ENCODE results near the gene CHCHD5. TPM values are rescaled to one million over a fixed set of nuclear protein-coding genes. Genes with fewer than 3 reads are reported as not detected.

Gene CHCHD5
- total RNA-seq, 1 experiment from 2014 or later = 25.4 TPM

DNA sequence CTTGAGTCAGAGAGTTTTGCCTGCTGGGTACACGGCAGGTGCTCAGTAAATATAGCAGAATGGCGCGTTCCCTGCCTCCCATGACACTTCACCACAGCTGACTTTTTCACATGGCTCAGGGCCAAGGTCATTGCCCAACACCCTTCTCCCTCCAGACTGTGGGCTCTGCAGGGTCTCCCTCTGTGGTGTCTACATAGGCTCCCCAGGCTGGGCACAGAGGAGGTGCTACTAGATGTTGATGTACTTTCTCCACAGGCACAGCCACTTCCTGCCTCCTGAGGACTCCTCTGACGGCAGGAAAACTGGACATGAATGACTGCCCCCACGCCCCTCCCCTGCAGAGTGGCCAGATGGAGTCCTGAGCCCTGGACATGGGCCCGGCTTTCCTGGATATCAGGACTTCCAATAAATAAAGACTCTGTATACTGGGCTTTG is 4.2 kb downstream of the CHCHD5 start:
- H3K9me3 ChIP-seq (ENCODE audit: low read length) = no peaks in the 10 kb centered on the region
- H3K4me2 ChIP-seq (ENCODE audit: low read length) = no peak overlapping the region
- H2AFZ ChIP-seq (ENCODE audit: low read length) = no peak overlapping the region
- no TSS peak for BruUV-seq (replicated peaks)
- DNase-seq (no peak), ATAC-seq (no peak)
- H3K79me2 ChIP-seq (ENCODE audit: low read length) = peaks cover 6% of the 10 kb centered on the region
- ChIA-PET POLR2A (ENCODE audit: unreplicated experiment) (no interaction called here), CTCF (no interaction called here)
- intact Hi-C loops (cut with micrococcal nuclease) = no loop called here
- no peaks in the 10 kb centered on the region for H3K9me2 ChIP-seq (replicated peaks; ENCODE audit: low read length)
- H3K27me3 ChIP-seq (ENCODE audit: low read length) = no peaks in the 10 kb centered on the region
- no peak overlapping the region for H3K9ac ChIP-seq (ENCODE audit: low read length)
- TF ChIP-seq, protein P1, sequence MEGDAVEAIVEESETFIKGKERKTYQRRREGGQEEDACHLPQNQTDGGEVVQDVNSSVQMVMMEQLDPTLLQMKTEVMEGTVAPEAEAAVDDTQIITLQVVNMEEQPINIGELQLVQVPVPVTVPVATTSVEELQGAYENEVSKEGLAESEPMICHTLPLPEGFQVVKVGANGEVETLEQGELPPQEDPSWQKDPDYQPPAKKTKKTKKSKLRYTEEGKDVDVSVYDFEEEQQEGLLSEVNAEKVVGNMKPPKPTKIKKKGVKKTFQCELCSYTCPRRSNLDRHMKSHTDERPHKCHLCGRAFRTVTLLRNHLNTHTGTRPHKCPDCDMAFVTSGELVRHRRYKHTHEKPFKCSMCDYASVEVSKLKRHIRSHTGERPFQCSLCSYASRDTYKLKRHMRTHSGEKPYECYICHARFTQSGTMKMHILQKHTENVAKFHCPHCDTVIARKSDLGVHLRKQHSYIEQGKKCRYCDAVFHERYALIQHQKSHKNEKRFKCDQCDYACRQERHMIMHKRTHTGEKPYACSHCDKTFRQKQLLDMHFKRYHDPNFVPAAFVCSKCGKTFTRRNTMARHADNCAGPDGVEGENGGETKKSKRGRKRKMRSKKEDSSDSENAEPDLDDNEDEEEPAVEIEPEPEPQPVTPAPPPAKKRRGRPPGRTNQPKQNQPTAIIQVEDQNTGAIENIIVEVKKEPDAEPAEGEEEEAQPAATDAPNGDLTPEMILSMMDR (conservative IDR thresholded peaks at IDR 0.05; ENCODE audit: low read depth, low read length) = no peak
- TF ChIP-seq EZH2phosphoT487 (IDR thresholded peaks at IDR 0.05; ENCODE audit: borderline replicate concordance, low read length) (no peak), EZH2 (IDR thresholded peaks at IDR 0.05; ENCODE audit: low read length, unreplicated experiment) (no peak)
- H3K36me3 ChIP-seq (ENCODE audit: low read depth, low read length) = no peaks in the 10 kb centered on the region
- no peak overlapping the region for H3K27ac ChIP-seq (ENCODE audit: low read length)
- H3K4me1 ChIP-seq (ENCODE audit: insufficient read depth, low read length) = peaks cover 14% of the 10 kb centered on the region
- no peak overlapping the region for H3K4me3 ChIP-seq (ENCODE audit: low read length)
- no peaks in the 10 kb centered on the region for H4K20me1 ChIP-seq (ENCODE audit: low read length)
- no peaks in the 10 kb centered on the region for H3F3A ChIP-seq (ENCODE audit: low read length, unreplicated experiment)

DNA sequence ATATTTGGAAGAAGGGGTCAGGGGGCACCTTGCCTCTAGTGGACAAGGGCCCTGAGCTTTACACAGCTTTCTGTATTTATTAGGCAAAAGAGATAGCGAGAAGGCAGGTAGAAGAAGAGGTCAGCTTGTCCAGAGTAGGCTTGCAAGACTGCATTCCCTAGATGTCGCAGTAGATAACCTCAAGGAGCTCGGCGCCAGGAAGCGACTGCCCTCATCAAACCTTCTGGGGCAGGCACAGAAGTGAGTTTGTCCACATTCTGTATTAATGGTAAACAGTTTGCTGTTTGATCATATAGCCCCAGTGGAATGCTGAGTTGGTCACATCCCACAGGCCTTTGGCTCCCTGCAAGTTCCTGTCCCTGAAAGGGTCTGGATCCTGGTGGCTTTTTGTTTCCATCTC is 7.0 kb downstream of the CHCHD5 start:
- no peaks in the 10 kb centered on the region for H3K9me3 ChIP-seq (ENCODE audit: low read length)
- no peak overlapping the region for H3K9ac ChIP-seq (ENCODE audit: low read length)
- H2AFZ ChIP-seq (ENCODE audit: low read length) = no peak overlapping the region
- no peaks in the 10 kb centered on the region for H3K27me3 ChIP-seq (ENCODE audit: low read length)
- intact Hi-C loops (cut with micrococcal nuclease) = no loop called here
- H3F3A ChIP-seq (ENCODE audit: low read length, unreplicated experiment) = no peaks in the 10 kb centered on the region
- no peak overlapping the region for H3K4me3 ChIP-seq (ENCODE audit: low read length)
- no peaks in the 10 kb centered on the region for H3K9me2 ChIP-seq (replicated peaks; ENCODE audit: low read length)
- DNase-seq = no peak
- H3K36me3 ChIP-seq (ENCODE audit: low read depth, low read length) = no peaks in the 10 kb centered on the region
- BruUV-seq (replicated peaks) = no TSS peak
- no peaks in the 10 kb centered on the region for H3K4me1 ChIP-seq (ENCODE audit: insufficient read depth, low read length)
- no peaks in the 10 kb centered on the region for H4K20me1 ChIP-seq (ENCODE audit: low read length)
- H3K27ac ChIP-seq (ENCODE audit: low read length) = no peak overlapping the region
- ChIA-PET CTCF (no interaction called here), POLR2A (ENCODE audit: unreplicated experiment) (no interaction called here)
- no peak for TF ChIP-seq EZH2phosphoT487 (IDR thresholded peaks at IDR 0.05; ENCODE audit: borderline replicate concordance, low read length)
- TF ChIP-seq, protein P1 (conservative IDR thresholded peaks at IDR 0.05; ENCODE audit: low read depth, low read length) = no peak
- no peak for ATAC-seq
- no peak overlapping the region for H3K4me2 ChIP-seq (ENCODE audit: low read length)
- H3K79me2 ChIP-seq (ENCODE audit: low read length) = no peaks in the 10 kb centered on the region

DNA sequence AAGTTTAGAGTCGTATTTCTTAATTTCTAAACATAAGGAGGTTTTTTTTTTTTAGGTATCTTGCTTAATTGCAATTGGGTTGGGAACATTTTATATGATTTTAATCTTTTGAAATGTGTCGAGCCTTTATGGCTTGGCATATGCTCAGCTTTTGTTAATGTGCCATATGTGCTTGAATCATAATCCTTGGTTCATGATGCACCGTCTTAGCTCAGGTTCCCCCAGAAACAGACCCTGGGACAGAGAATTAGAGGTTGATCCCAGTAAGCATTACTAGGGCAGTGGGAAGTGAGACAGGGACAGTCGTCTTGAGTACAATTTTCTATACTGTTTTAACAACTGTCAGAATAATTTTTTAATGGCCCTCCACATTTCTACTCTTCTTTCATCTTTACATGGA is 9.3 kb downstream of the CHCHD5 start:
- Histone ChIP-seq H3K36me3 (ENCODE audit: low read depth, low read length) (no peaks in the 10 kb centered on the region), H3F3A (ENCODE audit: low read length, unreplicated experiment) (no peaks in the 10 kb centered on the region), H3K4me2 (ENCODE audit: low read length) (no peak overlapping the region), H4K20me1 (ENCODE audit: low read length) (no peaks in the 10 kb centered on the region), H3K9me2 (replicated peaks; ENCODE audit: low read length) (no peaks in the 10 kb centered on the region), H3K9me3 (ENCODE audit: low read length) (no peaks in the 10 kb centered on the region), H2AFZ (ENCODE audit: low read length) (no peak overlapping the region), H3K79me2 (ENCODE audit: low read length) (no peaks in the 10 kb centered on the region), H3K9ac (ENCODE audit: low read length) (no peak overlapping the region), H3K4me1 (ENCODE audit: insufficient read depth, low read length) (no peaks in the 10 kb centered on the region), H3K4me3 (ENCODE audit: low read length) (no peak overlapping the region), H3K27ac (ENCODE audit: low read length) (no peak overlapping the region), H3K27me3 (ENCODE audit: low read length) (no peaks in the 10 kb centered on the region)
- ChIA-PET POLR2A (ENCODE audit: unreplicated experiment) (no interaction called here), CTCF (no interaction called here)
- ATAC-seq (no peak), DNase-seq (no peak)
- intact Hi-C loops (cut with micrococcal nuclease) = no loop called here
- BruUV-seq (replicated peaks) = no TSS peak
- no peak for TF ChIP-seq EZH2 (IDR thresholded peaks at IDR 0.05; ENCODE audit: low read length, unreplicated experiment)
